ENCODE results near the gene KY. TPM values are rescaled to one million over a fixed set of nuclear protein-coding genes. Genes with fewer than 3 reads are reported as not detected.

Gene KY
- total RNA-seq, 2 experiments from 2014 or later, result not detected

GRCh38 chr3:134682196-134682880, 31.5 kb upstream of the KY start:
- no peak for TF ChIP-seq CTCF (IDR thresholded peaks at IDR 0.05)
- Mint-ChIP-seq H3K4me1 (ENCODE audit: low read depth) (no peaks in the 10 kb centered on the region), H3K36me3 (ENCODE audit: low read depth) (peaks cover 6% of the 10 kb centered on the region), H3K4me3 (no peak overlapping the region), H3K27ac (no peak overlapping the region), H3K27me3 (peaks cover 19% of the 10 kb centered on the region), H3K9me3 (peaks cover 7% of the 10 kb centered on the region)
- ATAC-seq (ENCODE audit: poor library complexity), result no peak
- CTCF ChIA-PET, result no interaction called here
- Histone ChIP-seq H3K27me3 (ENCODE audit: control insufficient read depth in 1 of 2, insufficient read depth in 2 of 2, low read length in 2 of 2) (no peaks in the 10 kb centered on the region), H3K9me3 (ENCODE audit: control insufficient read depth in 1 of 2, insufficient read depth in 1 of 2, low read length in 2 of 2) (peaks cover 0 to 7% of the 10 kb centered on the region in 2 experiments), H3K4me1 (ENCODE audit: insufficient read depth, low read length) (no peaks in the 10 kb centered on the region), H3K27ac (ENCODE audit: low read depth in 1 of 2, low read length in 2 of 2) (no peak overlapping the region), H3K36me3 (ENCODE audit: insufficient read depth, low read length) (no peaks in the 10 kb centered on the region), H3K4me3 (ENCODE audit: low read length) (no peak overlapping the region)
- DNase-seq, result no peak
- intact Hi-C loops (cut with DNase I, micrococcal nuclease), result no loop called here
- POLR2A ChIA-PET, result no interaction called here

- Mint-ChIP-seq H3K9me3 (peaks cover 8% of the 10 kb centered on the region), H3K4me3 (no peak overlapping the region), H3K36me3 (ENCODE audit: low read depth) (peaks cover 6% of the 10 kb centered on the region), H3K27ac (no peak overlapping the region), H3K4me1 (ENCODE audit: low read depth) (no peaks in the 10 kb centered on the region), H3K27me3 (peaks cover 19% of the 10 kb centered on the region)
- POLR2A ChIA-PET, result no interaction called here
- Histone ChIP-seq H3K27ac (ENCODE audit: low read depth in 1 of 2, low read length in 2 of 2) (no peak overlapping the region), H3K36me3 (ENCODE audit: insufficient read depth, low read length) (no peaks in the 10 kb centered on the region), H3K4me1 (ENCODE audit: insufficient read depth, low read length) (no peaks in the 10 kb centered on the region), H3K27me3 (ENCODE audit: control insufficient read depth in 1 of 2, insufficient read depth in 2 of 2, low read length in 2 of 2) (no peaks in the 10 kb centered on the region), H3K9me3 (ENCODE audit: control insufficient read depth in 1 of 2, insufficient read depth in 1 of 2, low read length in 2 of 2) (peaks cover 0 to 12% of the 10 kb centered on the region in 2 experiments), H3K4me3 (ENCODE audit: low read length) (no peak overlapping the region)
- DNase-seq (no peak), ATAC-seq (ENCODE audit: poor library complexity) (no peak)
- intact Hi-C loops (cut with DNase I, micrococcal nuclease), result no loop called here
- TF ChIP-seq CTCF (IDR thresholded peaks at IDR 0.05), result no peak
- CTCF ChIA-PET, result no interaction called here
Measured at GRCh38 chr3:134681522-134681900, 30.7 kb upstream of the KY start.

- no peak for ATAC-seq (ENCODE audit: poor library complexity)
- no peaks in the 10 kb centered on the region for H3K36me3 ChIP-seq (ENCODE audit: insufficient read depth, low read length)
- no peaks in the 10 kb centered on the region for H3K4me1 ChIP-seq (ENCODE audit: insufficient read depth, low read length)
- no peaks in the 10 kb centered on the region for H3K27me3 ChIP-seq (ENCODE audit: control insufficient read depth in 1 of 2, insufficient read depth in 2 of 2, low read length in 2 of 2)
- TF ChIP-seq CTCF (IDR thresholded peaks at IDR 0.05), result no peak
- Mint-ChIP-seq H3K36me3 (ENCODE audit: low read depth) (peaks cover 6% of the 10 kb centered on the region), H3K4me3 (no peak overlapping the region), H3K27me3 (peaks cover 19% of the 10 kb centered on the region), H3K27ac (no peak overlapping the region), H3K4me1 (ENCODE audit: low read depth) (no peaks in the 10 kb centered on the region), H3K9me3 (peaks cover 12% of the 10 kb centered on the region)
- DNase-seq, result no peak
- POLR2A ChIA-PET, result no interaction called here
- CTCF ChIA-PET, result no interaction called here
- peaks cover 0 to 7% of the 10 kb centered on the region in 2 experiments for H3K9me3 ChIP-seq (ENCODE audit: control insufficient read depth in 1 of 2, insufficient read depth in 1 of 2, low read length in 2 of 2)
- H3K4me3 ChIP-seq (ENCODE audit: low read length), result no peak overlapping the region
- intact Hi-C loops (cut with DNase I, micrococcal nuclease), result no loop called here
- no peak overlapping the region for H3K27ac ChIP-seq (ENCODE audit: low read depth in 1 of 2, low read length in 2 of 2)
Measured at GRCh38 chr3:134680796-134681521, 30.1 kb upstream of the KY start.

Measured in CD4-positive, alpha-beta T cell (primary cell).